HCT116 (cell line): ENCODE results near the gene PILRA. TPM values are rescaled to one million over a fixed set of nuclear protein-coding genes. Genes with fewer than 3 reads are reported as not detected.

Source experiments
- ATAC-seq: fragments of 200-7000 bp; cut with Tn5 transposase; 2 replicates; pipeline ENCODE4 v1.9.1; 2020; ENCODE audit warnings: mild to moderate bottlenecking, moderate library complexity
- BruUV-seq: library from RNA; stranded (reverse); fragments of 400-500 nt; replicated peaks from 2 replicates; lab custom pipeline; 2021; lab: Mats Ljungman, UMichigan
- CTCF ChIA-PET: fragments of 300-600 bp; sonication (Branson Sonifier 250); formaldehyde crosslinking; loops from one replicate; lab custom pipeline; 2021; ENCODE audit warnings: antibody characterized with exemption; lab: Charles Lee
- POLR2A ChIA-PET: fragments of 300-600, 350-600 bp; sonication (Branson Sonifier 250); formaldehyde crosslinking; loops from one replicate; lab custom pipeline; 2021; ENCODE audit warnings: antibody characterized with exemption; lab: Charles Lee
- RAD21 ChIA-PET, 2 experiments: fragments of 300-600 bp; sonication (Branson Sonifier 250); formaldehyde crosslinking; loops; one replicate each; lab custom pipeline; 2023; ENCODE audit warnings: low total read pairs in 2 of 2; ENCODE audit not compliant: uncharacterized antibody in 2 of 2, unreplicated experiment in 2 of 2, low non-redundant PET in 1 of 2; lab: Charles Lee
- DNase-seq: peaks from one replicate; pipeline ENCODE4 v3.0.0-alpha.2; 2010; ENCODE audit warnings: low read depth, low spot score
- H2AFZ ChIP-seq: fragments of 200-600 bp; shearing (Covaris generic), sonication (generic); 2 replicates; pipeline ENCODE4 v1.6.1; 2017; ENCODE audit warnings: low read depth, mixed run types, mixed read lengths, antibody characterized with exemption, low read length; ENCODE audit not compliant: poor library complexity, severe bottlenecking
- H3K27ac ChIP-seq: 2 replicates; pipeline ENCODE4 v1.5.1; 2012; ENCODE audit warnings: low read depth, low read length
- H3K27me3 ChIP-seq: fragments of 200-600 bp; sonication (generic); 2 replicates; pipeline ENCODE4 v1.6.1; 2016; ENCODE audit warnings: mixed run types, low read length, mixed read lengths; ENCODE audit not compliant: insufficient read depth
- H3K36me3 ChIP-seq, 2 experiments: fragments of 200-500 bp in 1 of 2; fragments of 200-600 bp in 1 of 2; sonication (Bioruptor generic) in 1 of 2; sonication (generic) in 1 of 2; 2 replicates each; pipeline versions ENCODE4 v1.5.1 to v1.6.1; 2014 to 2016; ENCODE audit warnings: low read length in 2 of 2, inconsistent platforms in 1 of 2, mixed read lengths in 1 of 2, mixed run types in 1 of 2; ENCODE audit not compliant: insufficient read depth in 2 of 2, control insufficient read depth in 1 of 2
- H3K4me1 ChIP-seq, 2 experiments: fragments of 200-600 bp in 1 of 2; sonication (generic) in 1 of 2; 2 replicates each; pipeline versions ENCODE4 v1.5.1 to v1.6.1; 2012 to 2017; ENCODE audit warnings: low read length in 2 of 2, inconsistent platforms in 1 of 2, mild to moderate bottlenecking in 1 of 2, mixed read lengths in 1 of 2, mixed run types in 1 of 2, moderate library complexity in 1 of 2; ENCODE audit not compliant: insufficient read depth in 2 of 2, control insufficient read depth in 1 of 2
- H3K4me2 ChIP-seq: fragments of 200-600 bp; sonication (generic); 2 replicates; pipeline ENCODE4 v1.6.1; 2017; ENCODE audit warnings: mixed run types, low read length, mixed read lengths
- H3K4me3 ChIP-seq, 2 experiments: fragments of 200-600 bp in 1 of 2; sonication (generic) in 1 of 2; replicated peaks in 1 of 2; 2 replicates each; pipeline ENCODE4 v1.5.1; 2011 to 2016; ENCODE audit warnings: low read length in 2 of 2, control low read depth in 1 of 2, low read depth in 1 of 2, mild to moderate bottlenecking in 1 of 2, mixed read lengths in 1 of 2, mixed run types in 1 of 2
- H3K79me2 ChIP-seq: fragments of 200-600 bp; sonication (generic); 2 replicates; pipeline ENCODE4 v1.6.1; 2017; ENCODE audit warnings: mild to moderate bottlenecking, mixed run types, low read length, moderate library complexity, mixed read lengths; ENCODE audit not compliant: insufficient read depth
- H3K9ac ChIP-seq: fragments of 200-600 bp; sonication (generic); 2 replicates; pipeline ENCODE4 v1.6.1; 2016; ENCODE audit warnings: low read length, mixed read lengths
- H3K9me2 ChIP-seq: fragments of 200-600 bp; sonication (generic), shearing (Covaris generic); 2 replicates; pipeline ENCODE4 v1.6.1; 2017; ENCODE audit warnings: mixed run types, mild to moderate bottlenecking, moderate library complexity; ENCODE audit not compliant: insufficient read depth
- H3K9me3 ChIP-seq, 2 experiments: fragments of 200-500 bp in 1 of 2; fragments of 200-600 bp in 1 of 2; sonication (Bioruptor generic) in 1 of 2; sonication (generic) in 1 of 2; 2 replicates each; pipeline ENCODE4 v1.6.1; 2014 to 2017; ENCODE audit warnings: low read length in 2 of 2, mixed read lengths in 2 of 2, inconsistent platforms in 1 of 2, low read depth in 1 of 2, mild to moderate bottlenecking in 1 of 2, mixed run types in 1 of 2, moderate library complexity in 1 of 2; ENCODE audit not compliant: control insufficient read depth in 1 of 2, insufficient read depth in 1 of 2
- H4K20me1 ChIP-seq: fragments of 200-600 bp; sonication (generic), shearing (Covaris generic); 2 replicates; pipeline ENCODE4 v1.6.1; 2017; ENCODE audit warnings: mixed run types, mild to moderate bottlenecking, moderate library complexity; ENCODE audit not compliant: insufficient read depth
- FOSL1 ChIP-seq: IDR thresholded peaks from 2 replicates; pipeline ENCODE4 v1.6.1; 2012; ENCODE audit warnings: low read depth
- REST ChIP-seq: IDR thresholded peaks from 2 replicates; pipeline ENCODE4 v1.6.1; 2012; ENCODE audit warnings: low read depth
- YY1 ChIP-seq: IDR thresholded peaks from 2 replicates; pipeline ENCODE4 v1.6.1; 2011; ENCODE audit warnings: low read length, low read depth, moderate library complexity, mild to moderate bottlenecking; ENCODE audit not compliant: insufficient replicate concordance; ENCODE audit errors: extremely low read depth
- intact Hi-C: fragments of 100-400 bp; cut with micrococcal nuclease; formaldehyde crosslinking; loops from 2 replicates; pipeline ENCODE4 v1.10.0; 2022
- total RNA-seq: library from RNA; stranded (reverse); gene quantifications from one replicate; pipeline ENCODE4 v1.2.1, GENCODE V29; 2021; ENCODE audit not compliant: unreplicated experiment

The PILRA gene
- total RNA-seq, 1 experiment from 2014 or later = 1.8 TPM

DNA sequence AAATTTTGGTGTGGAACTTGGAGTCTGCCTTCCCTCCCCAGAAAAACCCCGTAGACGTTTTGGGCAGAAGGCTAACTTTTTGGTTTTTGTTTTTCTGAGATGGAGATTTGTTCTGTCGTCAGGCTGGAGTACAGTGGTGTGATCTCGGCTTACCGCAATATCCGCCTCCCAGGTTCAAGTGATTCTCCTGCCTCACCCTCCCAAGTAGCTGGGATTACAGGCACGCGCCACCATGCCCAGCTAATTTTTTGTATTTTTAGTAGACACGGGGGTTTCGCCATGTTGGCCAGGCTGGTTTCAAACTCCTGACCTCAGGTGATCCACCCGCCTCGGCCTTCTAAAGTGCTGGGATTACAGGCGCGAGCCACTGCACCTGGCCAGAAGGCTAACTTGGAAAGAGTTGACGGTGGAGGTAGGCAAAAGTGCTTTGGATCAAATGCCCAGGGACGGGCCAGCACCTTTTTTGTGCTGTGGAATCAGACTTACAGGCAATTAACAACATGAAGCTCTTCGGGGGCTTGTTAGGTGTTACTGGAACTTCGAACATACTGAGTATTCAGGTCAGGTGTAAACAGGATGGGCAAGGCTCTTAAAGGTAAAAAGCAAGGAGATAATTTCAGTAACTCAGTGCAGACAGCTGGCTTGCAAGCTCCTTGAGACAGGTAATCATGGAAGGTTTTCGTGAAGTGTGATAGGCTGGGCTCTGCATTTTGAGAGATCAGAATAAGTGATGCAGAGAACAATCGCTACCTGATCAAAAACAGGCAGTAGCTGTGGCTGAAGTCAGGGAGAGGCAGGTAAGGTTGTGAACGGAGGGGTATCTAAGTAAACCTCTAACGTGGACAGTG is 61.2 kb downstream of the PILRA start:
- no peak for DNase-seq
- Histone ChIP-seq H2AFZ (no peak overlapping the region), H3K27ac (peak overlapping the region; percentile 99), H3K4me3 (peak overlapping the region; percentile 85 to 97), H3K9me3 (no peaks in the 10 kb centered on the region), H3K27me3 (no peaks in the 10 kb centered on the region), H3K9ac (peak overlapping the region; percentile 93), H3K9me2 (no peaks in the 10 kb centered on the region), H3K4me2 (peak overlapping the region; percentile 93), H4K20me1 (no peaks in the 10 kb centered on the region), H3K79me2 (peaks cover 62% of the 10 kb centered on the region), H3K36me3 (peaks cover 5 to 39% of the 10 kb centered on the region in 2 experiments; a peak in 2 of 4 replicates), H3K4me1 (peaks cover 2 to 57% of the 10 kb centered on the region in 2 experiments)
- BruUV-seq = TSS peak; percentile 66
- no peak for ATAC-seq
- ChIA-PET CTCF (no interaction called here), POLR2A (no interaction called here), RAD21 (interaction anchor here in 1 of 2 experiments (0.6 kb wide), 1 partner anchor 399 kb away, joined by 3 read pairs; no protein-coding TSS in a partner anchor)
- intact Hi-C loops = no loop called here
- TF ChIP-seq YY1 = no peak
- no peak for TF ChIP-seq FOSL1
- no peak for TF ChIP-seq REST
